SH-SY5Y (cell line): ENCODE data around the gene RHPN2.

Source experiments
- GATA2 ChIP-seq: IDR thresholded peaks from 2 replicates; pipeline ENCODE4 v1.6.1; 2011; ENCODE audit warnings: mild to moderate bottlenecking, low read depth, low read length
- GATA3 ChIP-seq: IDR thresholded peaks from 2 replicates; pipeline ENCODE4 v1.6.1; 2011; ENCODE audit warnings: low read depth, mild to moderate bottlenecking, low read length, moderate library complexity

Gene RHPN2

DNA sequence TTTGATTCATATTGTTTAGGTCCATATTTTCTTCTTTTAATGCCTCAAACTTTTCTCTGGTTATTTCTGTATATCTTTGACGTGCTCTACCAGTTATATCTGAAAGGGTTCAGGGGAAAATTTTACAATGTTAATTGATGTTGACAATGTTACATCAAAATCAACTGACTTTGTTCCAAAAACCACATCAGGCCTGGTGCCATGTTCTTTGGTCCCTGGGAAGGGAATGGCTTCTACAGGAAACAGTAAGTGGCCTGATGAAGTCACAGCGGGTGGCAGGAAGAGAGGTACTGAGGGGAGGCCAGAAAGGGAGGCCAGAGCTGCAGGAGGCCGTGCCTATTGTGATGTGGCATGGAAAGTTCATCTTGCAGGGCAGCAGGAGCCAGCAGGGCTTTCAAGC, 131.1 kb downstream of the RHPN2 start:
- TF ChIP-seq GATA2 (no peak), GATA3 (no peak)

DNA sequence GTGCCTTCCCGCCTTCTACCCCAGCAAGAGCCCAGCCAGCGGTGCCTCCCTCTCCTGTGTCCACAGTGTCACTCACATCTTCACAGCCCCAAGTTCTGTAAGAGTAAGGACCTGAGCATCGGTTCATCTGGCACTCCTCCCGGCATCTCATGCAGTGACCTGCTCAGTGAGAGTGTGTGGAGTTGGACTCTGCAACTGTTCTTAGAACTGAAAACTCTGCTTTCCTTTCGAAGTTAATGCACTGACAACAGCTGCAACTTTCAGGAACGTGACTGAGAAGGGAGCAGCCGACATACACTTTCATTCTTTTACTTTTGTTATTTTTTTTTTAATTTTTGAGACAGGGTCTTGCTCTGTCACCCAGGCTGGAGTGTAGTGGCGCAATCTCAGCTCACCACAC, 134.1 kb downstream of the RHPN2 start:
- TF ChIP-seq GATA3 (no peak), GATA2 (no peak)

DNA sequence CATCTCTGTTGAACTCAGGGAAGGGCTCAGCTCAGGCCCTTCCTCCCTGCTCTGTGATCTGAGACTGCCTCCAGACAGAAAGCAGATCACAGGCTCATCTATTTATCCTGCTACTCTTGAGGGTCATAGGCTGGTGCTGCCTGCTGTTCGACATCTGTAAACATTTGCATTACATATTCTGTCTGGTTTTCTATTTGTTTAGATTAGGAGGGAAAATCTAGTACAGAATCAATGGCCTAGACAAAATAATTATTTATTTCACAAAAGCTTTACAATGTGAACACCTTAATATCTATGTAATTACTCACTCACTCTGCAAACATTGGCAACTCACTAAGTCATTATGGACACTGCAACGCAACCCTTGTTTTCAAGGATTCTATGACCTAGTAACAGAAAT, 135.9 kb downstream of the RHPN2 start:
- TF ChIP-seq GATA3 (no peak), GATA2 (no peak)
